WERI-Rb-1 (cell line): ENCODE measurements around the gene PSME3IP1.

Experiments used
- DNase-seq: peaks from one replicate; pipeline ENCODE4 v3.0.0-alpha.2; 2020
- H3K27ac ChIP-seq: fragments of 250-450 bp; sonication (Bioruptor Pico); 2 replicates; pipeline ENCODE4 v1.5.1; 2020; ENCODE audit warnings: mild to moderate bottlenecking, moderate library complexity
- H3K27me3 ChIP-seq: fragments of 250-450 bp; sonication (Bioruptor Pico); 2 replicates; pipeline ENCODE4 v1.5.1; 2021; ENCODE audit warnings: mild to moderate bottlenecking, low read depth, moderate library complexity; ENCODE audit not compliant: insufficient read depth, severe bottlenecking
- H3K36me3 ChIP-seq: fragments of 250-450 bp; sonication (Bioruptor Pico); 2 replicates; pipeline ENCODE4 v1.5.1; 2020; ENCODE audit warnings: mild to moderate bottlenecking, moderate library complexity
- H3K4me3 ChIP-seq: 2 replicates; pipeline ENCODE4 v1.5.1; 2011; ENCODE audit warnings: low read depth, mild to moderate bottlenecking, control low read depth, low read length
- H3K9me3 ChIP-seq: fragments of 250-450 bp; sonication (Bioruptor Pico); 2 replicates; pipeline ENCODE4 v1.5.1; 2021; ENCODE audit warnings: mild to moderate bottlenecking, moderate library complexity; ENCODE audit not compliant: severe bottlenecking
- TF ChIP-seq, protein P1 (sequence below): IDR thresholded peaks from 2 replicates; pipeline ENCODE4 v1.5.1; 2011; ENCODE audit warnings: low read depth, mild to moderate bottlenecking, control low read depth, inconsistent platforms, low read length

The PSME3IP1 gene

DNA sequence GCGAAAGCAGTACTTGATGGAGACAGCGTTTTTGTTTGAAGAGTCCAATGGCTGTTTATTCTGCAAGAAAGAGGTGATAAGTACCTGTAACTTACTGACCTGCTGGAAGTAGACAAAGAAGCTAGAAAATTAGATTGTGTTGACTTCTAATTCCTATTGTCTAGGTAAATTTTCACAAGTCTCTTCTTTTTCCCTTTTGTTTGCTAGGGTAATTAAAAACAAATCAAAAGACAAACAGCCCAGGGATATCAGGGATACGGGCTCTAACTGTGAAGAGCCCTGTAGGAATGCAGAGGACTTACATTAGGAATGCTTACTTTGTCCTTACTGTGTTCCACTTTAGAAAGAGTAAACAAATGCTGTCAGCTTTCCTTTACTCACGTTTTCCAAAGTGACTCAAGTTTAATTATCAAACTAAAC lies 7.0 kb downstream of the PSME3IP1 start:
- H3K4me3 ChIP-seq, result no peak overlapping the region
- DNase-seq, result no peak
- H3K27ac ChIP-seq, result no peak overlapping the region
- TF ChIP-seq, protein P1, sequence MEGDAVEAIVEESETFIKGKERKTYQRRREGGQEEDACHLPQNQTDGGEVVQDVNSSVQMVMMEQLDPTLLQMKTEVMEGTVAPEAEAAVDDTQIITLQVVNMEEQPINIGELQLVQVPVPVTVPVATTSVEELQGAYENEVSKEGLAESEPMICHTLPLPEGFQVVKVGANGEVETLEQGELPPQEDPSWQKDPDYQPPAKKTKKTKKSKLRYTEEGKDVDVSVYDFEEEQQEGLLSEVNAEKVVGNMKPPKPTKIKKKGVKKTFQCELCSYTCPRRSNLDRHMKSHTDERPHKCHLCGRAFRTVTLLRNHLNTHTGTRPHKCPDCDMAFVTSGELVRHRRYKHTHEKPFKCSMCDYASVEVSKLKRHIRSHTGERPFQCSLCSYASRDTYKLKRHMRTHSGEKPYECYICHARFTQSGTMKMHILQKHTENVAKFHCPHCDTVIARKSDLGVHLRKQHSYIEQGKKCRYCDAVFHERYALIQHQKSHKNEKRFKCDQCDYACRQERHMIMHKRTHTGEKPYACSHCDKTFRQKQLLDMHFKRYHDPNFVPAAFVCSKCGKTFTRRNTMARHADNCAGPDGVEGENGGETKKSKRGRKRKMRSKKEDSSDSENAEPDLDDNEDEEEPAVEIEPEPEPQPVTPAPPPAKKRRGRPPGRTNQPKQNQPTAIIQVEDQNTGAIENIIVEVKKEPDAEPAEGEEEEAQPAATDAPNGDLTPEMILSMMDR, result no peak
- no peaks in the 10 kb centered on the region for H3K36me3 ChIP-seq
- H3K27me3 ChIP-seq, result no peaks in the 10 kb centered on the region
- H3K9me3 ChIP-seq, result no peaks in the 10 kb centered on the region

DNA sequence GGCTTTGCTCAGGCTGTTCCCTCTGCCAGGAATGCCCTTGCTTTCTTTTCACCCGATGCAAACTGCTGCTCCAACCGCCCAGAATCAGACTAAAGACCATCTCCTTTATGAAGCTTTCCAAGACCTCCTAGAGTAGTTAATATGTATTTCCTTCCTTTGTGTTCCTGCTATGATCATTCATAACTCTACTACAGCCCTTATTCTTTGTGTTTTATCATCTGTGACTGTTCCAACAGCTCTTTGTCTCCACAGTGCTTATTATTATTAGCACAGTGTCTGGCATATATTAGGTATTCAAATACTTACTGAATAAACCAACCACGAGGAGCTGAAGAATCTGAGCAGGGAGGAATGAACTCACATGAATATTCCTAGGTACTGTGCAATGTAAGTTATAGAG lies 7.6 kb downstream of the PSME3IP1 start:
- TF ChIP-seq, protein P1, result no peak
- H3K27ac ChIP-seq, result no peak overlapping the region
- H3K27me3 ChIP-seq, result no peaks in the 10 kb centered on the region
- no peak overlapping the region for H3K4me3 ChIP-seq
- no peaks in the 10 kb centered on the region for H3K9me3 ChIP-seq
- peaks cover 4% of the 10 kb centered on the region for H3K36me3 ChIP-seq
- no peak for DNase-seq

DNA sequence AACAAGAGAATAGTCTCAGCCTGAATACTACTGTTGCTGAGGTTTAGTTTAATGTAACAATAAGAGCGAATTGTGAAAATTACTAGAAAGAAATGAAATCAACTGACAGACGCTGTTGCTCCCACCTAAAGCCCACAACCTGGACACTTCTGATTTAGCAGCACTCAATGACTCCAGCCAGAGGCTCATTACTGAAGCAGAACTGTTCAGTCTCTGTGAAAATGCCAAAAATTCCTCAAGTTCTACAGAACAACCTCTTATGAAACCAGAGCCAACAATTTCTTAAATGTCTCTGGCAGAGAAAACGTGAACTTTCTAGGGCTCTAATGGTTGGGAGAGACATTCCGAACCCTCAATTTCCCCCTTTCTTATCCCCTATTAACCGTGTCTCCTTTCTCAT lies 9.9 kb downstream of the PSME3IP1 start:
- no peak for DNase-seq
- Histone ChIP-seq H3K27ac (no peak overlapping the region), H3K4me3 (no peak overlapping the region), H3K36me3 (peaks cover 19% of the 10 kb centered on the region), H3K27me3 (no peaks in the 10 kb centered on the region), H3K9me3 (no peaks in the 10 kb centered on the region)
- TF ChIP-seq, protein P1, result no peak

DNA sequence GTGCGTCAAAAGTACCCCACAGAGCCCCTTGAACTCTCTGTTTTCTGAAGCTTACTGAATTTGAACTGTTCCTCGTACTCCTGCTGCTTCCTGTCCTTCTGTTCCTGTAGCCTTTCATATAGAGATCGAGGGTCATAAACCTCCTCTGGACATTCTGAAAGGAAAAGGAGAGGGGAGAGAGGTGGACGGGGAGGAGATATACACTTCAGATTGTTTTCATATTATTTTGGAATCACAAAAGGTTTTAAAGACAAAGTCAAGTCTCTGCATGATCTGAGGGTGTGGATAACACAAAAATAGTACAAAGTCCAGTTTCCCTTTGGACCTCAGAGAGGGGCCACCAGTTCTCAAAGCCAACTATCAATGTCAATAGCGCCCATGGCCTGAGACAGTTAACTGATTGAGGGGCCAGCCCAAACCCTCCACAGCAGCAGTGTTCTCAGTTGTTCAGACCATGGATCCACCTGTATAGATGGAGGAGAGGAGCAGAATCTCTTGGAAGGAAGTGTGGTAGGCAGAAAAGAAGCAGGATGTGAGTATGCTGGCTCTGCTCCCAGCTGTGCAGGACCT lies 13.0 kb downstream of the PSME3IP1 start:
- H3K27me3 ChIP-seq, result no peaks in the 10 kb centered on the region
- TF ChIP-seq, protein P1, result no peak
- peaks cover 31% of the 10 kb centered on the region for H3K36me3 ChIP-seq
- H3K4me3 ChIP-seq, result no peak overlapping the region
- no peaks in the 10 kb centered on the region for H3K9me3 ChIP-seq
- H3K27ac ChIP-seq, result no peak overlapping the region
- DNase-seq, result no peak

DNA sequence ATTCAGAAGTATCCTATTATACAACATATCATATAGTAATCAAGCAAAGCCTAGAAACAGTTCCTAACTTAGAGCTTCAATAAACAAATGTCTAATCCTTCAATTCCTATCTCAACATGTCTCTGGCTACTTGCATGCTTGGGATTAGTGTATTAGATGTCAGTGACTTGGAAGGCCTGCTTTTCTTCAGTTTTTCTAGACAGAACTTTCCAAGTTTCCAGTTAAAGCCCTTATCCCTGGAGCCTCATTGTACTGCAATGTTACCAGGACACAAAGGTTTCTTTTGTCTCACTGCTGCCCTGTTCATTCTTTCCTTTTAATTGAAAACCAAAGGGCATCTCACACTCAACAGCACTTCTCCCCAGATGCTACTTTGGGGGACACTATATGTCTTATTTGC lies 16.5 kb downstream of the PSME3IP1 start:
- Histone ChIP-seq H3K27ac (no peak overlapping the region), H3K9me3 (no peaks in the 10 kb centered on the region), H3K4me3 (no peak overlapping the region), H3K27me3 (no peaks in the 10 kb centered on the region), H3K36me3 (peaks cover 46% of the 10 kb centered on the region)
- no peak for DNase-seq
- TF ChIP-seq, protein P1, result no peak

DNA sequence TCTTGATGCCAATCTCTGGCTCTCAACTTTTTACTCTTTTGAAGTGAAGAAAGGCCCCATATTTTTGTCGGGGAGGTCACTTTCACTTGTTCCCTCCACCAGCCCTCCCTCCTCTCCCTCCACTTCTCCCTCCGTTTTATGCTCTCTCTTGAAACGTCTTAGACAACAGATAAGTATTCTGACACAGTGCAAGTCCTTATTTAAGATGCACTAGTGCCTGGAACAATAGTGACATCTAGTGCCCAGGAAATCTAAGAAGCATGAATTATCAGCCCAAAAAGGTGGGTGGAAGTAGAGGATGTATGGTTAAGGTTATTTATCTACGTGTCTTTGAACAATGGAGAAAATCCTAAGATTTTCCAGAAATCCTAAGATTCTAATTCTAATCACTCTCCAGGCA lies 17.9 kb downstream of the PSME3IP1 start:
- H3K27me3 ChIP-seq, result no peaks in the 10 kb centered on the region
- peaks cover 46% of the 10 kb centered on the region for H3K36me3 ChIP-seq
- TF ChIP-seq, protein P1, result peak; percentile 42
- H3K27ac ChIP-seq, result no peak overlapping the region
- H3K9me3 ChIP-seq, result no peaks in the 10 kb centered on the region
- no peak for DNase-seq
- H3K4me3 ChIP-seq, result no peak overlapping the region
